Measurements from ENCODE around the gene CDCA3. TPM values are rescaled to one million over a fixed set of nuclear protein-coding genes. Genes with fewer than 3 reads are reported as not detected.
A peak's percentile ranks its signal among the peaks of the same experiment; 100 is the strongest.

Gene CDCA3
- total and polyA plus RNA-seq, 2 of the 13 experiments (the other 11 are each of a cell fraction or from before 2014, with no cell fraction given), result 32.7 to 56.5 TPM

DNA sequence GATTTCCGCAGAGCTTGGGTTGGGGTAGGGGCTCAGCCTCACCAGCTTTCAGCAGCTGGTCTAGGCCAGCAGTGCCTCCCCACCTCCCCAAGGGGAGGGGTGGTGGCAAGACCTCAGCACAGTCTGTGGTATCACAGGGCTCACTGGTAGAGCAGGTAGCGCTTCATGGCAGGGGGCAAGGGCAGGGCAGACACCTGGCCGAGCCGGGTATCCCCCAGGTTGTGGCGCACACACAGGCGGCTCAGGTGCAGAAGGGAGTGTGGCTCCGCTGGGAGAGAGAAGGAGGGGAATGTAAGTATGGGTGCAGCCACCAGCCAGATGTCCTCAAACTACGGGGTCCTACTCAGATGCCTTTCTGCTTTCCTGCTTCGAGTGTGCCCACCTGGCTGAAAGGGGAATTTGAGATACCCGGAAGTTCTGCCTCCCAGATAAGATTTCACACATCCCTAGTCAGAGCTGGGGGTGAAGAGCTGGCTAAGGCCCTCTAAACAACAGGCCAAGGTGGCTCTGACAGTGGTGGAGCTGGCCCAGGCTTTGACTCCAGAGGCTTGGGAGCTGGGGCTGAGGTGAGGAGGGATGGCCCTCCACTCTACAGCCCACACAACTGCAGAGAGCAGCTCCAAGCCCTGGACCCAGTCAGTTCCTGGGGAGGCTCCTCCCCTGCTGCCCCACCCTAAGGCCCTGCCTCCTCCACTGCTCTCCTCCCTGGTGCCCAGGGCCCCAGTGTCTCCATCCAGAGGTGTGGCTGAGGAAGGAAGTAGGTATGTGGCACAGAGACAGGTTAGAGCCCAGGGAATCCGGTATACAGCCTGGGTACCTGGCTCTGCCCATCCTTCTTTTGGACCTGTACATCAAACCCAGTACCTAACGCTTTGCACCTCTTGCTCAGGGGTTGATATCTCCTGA, 20.2 kb upstream of the CDCA3 start (continued):
- TF ChIP-seq, protein P1, sequence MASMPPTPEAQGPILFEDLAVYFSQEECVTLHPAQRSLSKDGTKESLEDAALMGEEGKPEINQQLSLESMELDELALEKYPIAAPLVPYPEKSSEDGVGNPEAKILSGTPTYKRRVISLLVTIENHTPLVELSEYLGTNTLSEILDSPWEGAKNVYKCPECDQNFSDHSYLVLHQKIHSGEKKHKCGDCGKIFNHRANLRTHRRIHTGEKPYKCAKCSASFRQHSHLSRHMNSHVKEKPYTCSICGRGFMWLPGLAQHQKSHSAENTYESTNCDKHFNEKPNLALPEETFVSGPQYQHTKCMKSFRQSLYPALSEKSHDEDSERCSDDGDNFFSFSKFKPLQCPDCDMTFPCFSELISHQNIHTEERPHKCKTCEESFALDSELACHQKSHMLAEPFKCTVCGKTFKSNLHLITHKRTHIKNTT (CRISPR knock-in tag; IDR thresholded peaks at IDR 0.05), result no peak
- TF ChIP-seq ZFY (CRISPR knock-in tag; IDR thresholded peaks at IDR 0.05) (no peak), TSC22D2 (CRISPR knock-in tag; IDR thresholded peaks at IDR 0.05; ENCODE audit: borderline replicate concordance) (no peak), TBP (CRISPR knock-in tag; IDR thresholded peaks at IDR 0.05) (no peak), MXI1 (IDR thresholded peaks at IDR 0.05; ENCODE audit: borderline replicate concordance, low read depth, low read length) (no peak; the same call in 2 of the 3 replicates), SOX13 (IDR thresholded peaks at IDR 0.05) (0 out of 2 replicates have a peak, but pooled peaks have one; percentile 4), SOX13 (CRISPR knock-in tag; conservative IDR thresholded peaks at IDR 0.05 in 1 of 2, IDR thresholded peaks at IDR 0.05 in 1 of 2) (no peak), FOXO4 (CRISPR knock-in tag; conservative IDR thresholded peaks at IDR 0.05) (no peak), ZXDC (CRISPR knock-in tag; IDR thresholded peaks at IDR 0.05) (no peak), LCORL (IDR thresholded peaks at IDR 0.05) (no peak), LCORL (CRISPR knock-in tag; IDR thresholded peaks at IDR 0.05) (no peak), KLF6 (CRISPR knock-in tag; IDR thresholded peaks at IDR 0.05) (no peak), PAX8 (CRISPR knock-in tag; IDR thresholded peaks at IDR 0.05; ENCODE audit: borderline replicate concordance) (no peak), DMAP1 (CRISPR knock-in tag; IDR thresholded peaks at IDR 0.05) (no peak; the same call in 1 of the 2 replicates), DRAP1 (CRISPR knock-in tag; IDR thresholded peaks at IDR 0.05) (peak; percentile 29; the same call in 1 of the 2 replicates), ZSCAN20 (CRISPR knock-in tag; IDR thresholded peaks at IDR 0.05; ENCODE audit: borderline replicate concordance) (no peak), ZNF10 (CRISPR knock-in tag; IDR thresholded peaks at IDR 0.05; ENCODE audit: borderline replicate concordance, low read depth) (no peak)
- TF ChIP-seq, protein P2, sequence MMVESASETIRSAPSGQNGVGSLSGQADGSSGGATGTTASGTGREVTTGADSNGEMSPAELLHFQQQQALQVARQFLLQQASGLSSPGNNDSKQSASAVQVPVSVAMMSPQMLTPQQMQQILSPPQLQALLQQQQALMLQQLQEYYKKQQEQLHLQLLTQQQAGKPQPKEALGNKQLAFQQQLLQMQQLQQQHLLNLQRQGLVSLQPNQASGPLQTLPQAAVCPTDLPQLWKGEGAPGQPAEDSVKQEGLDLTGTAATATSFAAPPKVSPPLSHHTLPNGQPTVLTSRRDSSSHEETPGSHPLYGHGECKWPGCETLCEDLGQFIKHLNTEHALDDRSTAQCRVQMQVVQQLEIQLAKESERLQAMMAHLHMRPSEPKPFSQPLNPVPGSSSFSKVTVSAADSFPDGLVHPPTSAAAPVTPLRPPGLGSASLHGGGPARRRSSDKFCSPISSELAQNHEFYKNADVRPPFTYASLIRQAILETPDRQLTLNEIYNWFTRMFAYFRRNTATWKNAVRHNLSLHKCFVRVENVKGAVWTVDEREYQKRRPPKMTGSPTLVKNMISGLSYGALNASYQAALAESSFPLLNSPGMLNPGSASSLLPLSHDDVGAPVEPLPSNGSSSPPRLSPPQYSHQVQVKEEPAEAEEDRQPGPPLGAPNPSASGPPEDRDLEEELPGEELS (CRISPR knock-in tag; IDR thresholded peaks at IDR 0.05), result no peak
- TF ChIP-seq, protein P3, sequence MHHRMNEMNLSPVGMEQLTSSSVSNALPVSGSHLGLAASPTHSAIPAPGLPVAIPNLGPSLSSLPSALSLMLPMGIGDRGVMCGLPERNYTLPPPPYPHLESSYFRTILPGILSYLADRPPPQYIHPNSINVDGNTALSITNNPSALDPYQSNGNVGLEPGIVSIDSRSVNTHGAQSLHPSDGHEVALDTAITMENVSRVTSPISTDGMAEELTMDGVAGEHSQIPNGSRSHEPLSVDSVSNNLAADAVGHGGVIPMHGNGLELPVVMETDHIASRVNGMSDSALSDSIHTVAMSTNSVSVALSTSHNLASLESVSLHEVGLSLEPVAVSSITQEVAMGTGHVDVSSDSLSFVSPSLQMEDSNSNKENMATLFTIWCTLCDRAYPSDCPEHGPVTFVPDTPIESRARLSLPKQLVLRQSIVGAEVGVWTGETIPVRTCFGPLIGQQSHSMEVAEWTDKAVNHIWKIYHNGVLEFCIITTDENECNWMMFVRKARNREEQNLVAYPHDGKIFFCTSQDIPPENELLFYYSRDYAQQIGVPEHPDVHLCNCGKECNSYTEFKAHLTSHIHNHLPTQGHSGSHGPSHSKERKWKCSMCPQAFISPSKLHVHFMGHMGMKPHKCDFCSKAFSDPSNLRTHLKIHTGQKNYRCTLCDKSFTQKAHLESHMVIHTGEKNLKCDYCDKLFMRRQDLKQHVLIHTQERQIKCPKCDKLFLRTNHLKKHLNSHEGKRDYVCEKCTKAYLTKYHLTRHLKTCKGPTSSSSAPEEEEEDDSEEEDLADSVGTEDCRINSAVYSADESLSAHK (CRISPR knock-in tag; IDR thresholded peaks at IDR 0.05; ENCODE audit: borderline replicate concordance), result no peak

Measured in HepG2 (cell line).